Measurements from ENCODE around the gene RPL23.

GRCh38 chr17:38882870-38883269 is 29.3 kb upstream of the RPL23 start:
- TF ChIP-seq POLR2A (IDR thresholded peaks at IDR 0.05; ENCODE audit: low read length) (no peak), GATA1 (IDR thresholded peaks at IDR 0.05; ENCODE audit: low read depth, low read length) (no peak)

All from erythroblast (primary cell).